HCT116 (cell line): Measurements from ENCODE around the gene ZNF541. TPM values are rescaled to one million over a fixed set of nuclear protein-coding genes. Genes with fewer than 3 reads are reported as not detected.
"Not testable (repeated sequence)": the region's sequence is repeated elsewhere in the genome, so short reads cannot be mapped to it uniquely, and the experiment has no call there.

Source experiments
- ATAC-seq: fragments of 200-7000 bp; cut with Tn5 transposase; 2 replicates; pipeline ENCODE4 v1.9.1; 2020; ENCODE audit warnings: mild to moderate bottlenecking, moderate library complexity
- BruUV-seq: library from RNA; stranded (reverse); fragments of 400-500 nt; replicated peaks from 2 replicates; lab custom pipeline; 2021; lab: Mats Ljungman, UMichigan
- CTCF ChIA-PET: fragments of 300-600 bp; sonication (Branson Sonifier 250); formaldehyde crosslinking; loops from one replicate; lab custom pipeline; 2021; ENCODE audit warnings: antibody characterized with exemption; lab: Charles Lee
- POLR2A ChIA-PET: fragments of 300-600, 350-600 bp; sonication (Branson Sonifier 250); formaldehyde crosslinking; loops from one replicate; lab custom pipeline; 2021; ENCODE audit warnings: antibody characterized with exemption; lab: Charles Lee
- RAD21 ChIA-PET, 2 experiments: fragments of 300-600 bp; sonication (Branson Sonifier 250); formaldehyde crosslinking; loops; one replicate each; lab custom pipeline; 2023; ENCODE audit warnings: low total read pairs in 2 of 2; ENCODE audit not compliant: uncharacterized antibody in 2 of 2, unreplicated experiment in 2 of 2, low non-redundant PET in 1 of 2; lab: Charles Lee
- DNase-seq: peaks from one replicate; pipeline ENCODE4 v3.0.0-alpha.2; 2010; ENCODE audit warnings: low read depth, low spot score
- H2AFZ ChIP-seq: fragments of 200-600 bp; shearing (Covaris generic), sonication (generic); 2 replicates; pipeline ENCODE4 v1.6.1; 2017; ENCODE audit warnings: low read depth, mixed run types, mixed read lengths, antibody characterized with exemption, low read length; ENCODE audit not compliant: poor library complexity, severe bottlenecking
- H3K27ac ChIP-seq: 2 replicates; pipeline ENCODE4 v1.5.1; 2012; ENCODE audit warnings: low read depth, low read length
- H3K27me3 ChIP-seq: fragments of 200-600 bp; sonication (generic); 2 replicates; pipeline ENCODE4 v1.6.1; 2016; ENCODE audit warnings: mixed run types, low read length, mixed read lengths; ENCODE audit not compliant: insufficient read depth
- H3K36me3 ChIP-seq, 2 experiments: fragments of 200-500 bp in 1 of 2; fragments of 200-600 bp in 1 of 2; sonication (Bioruptor generic) in 1 of 2; sonication (generic) in 1 of 2; 2 replicates each; pipeline versions ENCODE4 v1.5.1 to v1.6.1; 2014 to 2016; ENCODE audit warnings: low read length in 2 of 2, inconsistent platforms in 1 of 2, mixed read lengths in 1 of 2, mixed run types in 1 of 2; ENCODE audit not compliant: insufficient read depth in 2 of 2, control insufficient read depth in 1 of 2
- H3K4me1 ChIP-seq, 2 experiments: fragments of 200-600 bp in 1 of 2; sonication (generic) in 1 of 2; 2 replicates each; pipeline versions ENCODE4 v1.5.1 to v1.6.1; 2012 to 2017; ENCODE audit warnings: low read length in 2 of 2, inconsistent platforms in 1 of 2, mild to moderate bottlenecking in 1 of 2, mixed read lengths in 1 of 2, mixed run types in 1 of 2, moderate library complexity in 1 of 2; ENCODE audit not compliant: insufficient read depth in 2 of 2, control insufficient read depth in 1 of 2
- H3K4me2 ChIP-seq: fragments of 200-600 bp; sonication (generic); 2 replicates; pipeline ENCODE4 v1.6.1; 2017; ENCODE audit warnings: mixed run types, low read length, mixed read lengths
- H3K4me3 ChIP-seq, 2 experiments: fragments of 200-600 bp in 1 of 2; sonication (generic) in 1 of 2; replicated peaks in 1 of 2; 2 replicates each; pipeline ENCODE4 v1.5.1; 2011 to 2016; ENCODE audit warnings: low read length in 2 of 2, control low read depth in 1 of 2, low read depth in 1 of 2, mild to moderate bottlenecking in 1 of 2, mixed read lengths in 1 of 2, mixed run types in 1 of 2
- H3K79me2 ChIP-seq: fragments of 200-600 bp; sonication (generic); 2 replicates; pipeline ENCODE4 v1.6.1; 2017; ENCODE audit warnings: mild to moderate bottlenecking, mixed run types, low read length, moderate library complexity, mixed read lengths; ENCODE audit not compliant: insufficient read depth
- H3K9ac ChIP-seq: fragments of 200-600 bp; sonication (generic); 2 replicates; pipeline ENCODE4 v1.6.1; 2016; ENCODE audit warnings: low read length, mixed read lengths
- H3K9me2 ChIP-seq: fragments of 200-600 bp; sonication (generic), shearing (Covaris generic); 2 replicates; pipeline ENCODE4 v1.6.1; 2017; ENCODE audit warnings: mixed run types, mild to moderate bottlenecking, moderate library complexity; ENCODE audit not compliant: insufficient read depth
- H3K9me3 ChIP-seq, 2 experiments: fragments of 200-500 bp in 1 of 2; fragments of 200-600 bp in 1 of 2; sonication (Bioruptor generic) in 1 of 2; sonication (generic) in 1 of 2; 2 replicates each; pipeline ENCODE4 v1.6.1; 2014 to 2017; ENCODE audit warnings: low read length in 2 of 2, mixed read lengths in 2 of 2, inconsistent platforms in 1 of 2, low read depth in 1 of 2, mild to moderate bottlenecking in 1 of 2, mixed run types in 1 of 2, moderate library complexity in 1 of 2; ENCODE audit not compliant: control insufficient read depth in 1 of 2, insufficient read depth in 1 of 2
- H4K20me1 ChIP-seq: fragments of 200-600 bp; sonication (generic), shearing (Covaris generic); 2 replicates; pipeline ENCODE4 v1.6.1; 2017; ENCODE audit warnings: mixed run types, mild to moderate bottlenecking, moderate library complexity; ENCODE audit not compliant: insufficient read depth
- POLR2A ChIP-seq: IDR thresholded peaks from 2 replicates; pipeline ENCODE4 v1.7.0; 2011; ENCODE audit warnings: borderline replicate concordance; ENCODE audit not compliant: insufficient read depth, insufficient read length; ENCODE audit errors: extremely low read depth
- RAD21 ChIP-seq: IDR thresholded peaks from 2 replicates; pipeline ENCODE4 v1.6.1; 2012; ENCODE audit warnings: low read depth, mild to moderate bottlenecking
- ZBTB33 ChIP-seq: IDR thresholded peaks from 2 replicates; pipeline ENCODE4 v1.6.1; 2011; ENCODE audit warnings: mild to moderate bottlenecking, low read length, moderate library complexity; ENCODE audit not compliant: insufficient replicate concordance; ENCODE audit errors: extremely low read depth
- intact Hi-C: fragments of 100-400 bp; cut with micrococcal nuclease; formaldehyde crosslinking; loops from 2 replicates; pipeline ENCODE4 v1.10.0; 2022
- total RNA-seq: library from RNA; stranded (reverse); gene quantifications from one replicate; pipeline ENCODE4 v1.2.1, GENCODE V29; 2021; ENCODE audit not compliant: unreplicated experiment

ZNF541 gene
- total RNA-seq, 1 experiment from 2014 or later: not detected

GRCh38 chr19:47600246-47601179, 27.6 kb upstream of the ZNF541 start (continued):
- TF ChIP-seq ZBTB33: no peak
- TF ChIP-seq POLR2A: peak; percentile 69
- no peak for TF ChIP-seq RAD21

GRCh38 chr19:47599671-47600245, 26.8 kb upstream of the ZNF541 start:
- H3K9me3 ChIP-seq, H3K79me2 ChIP-seq, RAD21 ChIA-PET, H3K9me2 ChIP-seq, H2AFZ ChIP-seq, H4K20me1 ChIP-seq, DNase-seq, H3K36me3 ChIP-seq, ATAC-seq, H3K27me3 ChIP-seq: not testable (repeated sequence)
- Histone ChIP-seq H3K27ac (peak overlapping the region; percentile 34; the same call in 1 of the 2 replicates), H3K4me3 (peak overlapping the region; percentile 57 to 63), H3K9ac (peak overlapping the region; percentile 57), H3K4me2 (peak overlapping the region; percentile 65), H3K4me1 (peaks cover 22 to 35% of the 10 kb centered on the region in 2 experiments)
- intact Hi-C loops: loop anchor here (1.0 to 10.0 kb wide), 3 partner anchors 84 to 155 kb away; partner anchors contain the start of gene NAPA
- BruUV-seq: TSS peak; percentile 83
- ChIA-PET POLR2A (interaction anchor here (0.7 to 1.8 kb wide), 4 partner anchors 11 to 284 kb away, joined by 3 to 5 read pairs (median 3); no protein-coding TSS in a partner anchor), CTCF (interaction anchor here (1.7 kb wide), 1 partner anchor 163 kb away, joined by 7 read pairs; no protein-coding TSS in a partner anchor)
